ENCODE data around the gene GP2.

GP2 gene

DNA sequence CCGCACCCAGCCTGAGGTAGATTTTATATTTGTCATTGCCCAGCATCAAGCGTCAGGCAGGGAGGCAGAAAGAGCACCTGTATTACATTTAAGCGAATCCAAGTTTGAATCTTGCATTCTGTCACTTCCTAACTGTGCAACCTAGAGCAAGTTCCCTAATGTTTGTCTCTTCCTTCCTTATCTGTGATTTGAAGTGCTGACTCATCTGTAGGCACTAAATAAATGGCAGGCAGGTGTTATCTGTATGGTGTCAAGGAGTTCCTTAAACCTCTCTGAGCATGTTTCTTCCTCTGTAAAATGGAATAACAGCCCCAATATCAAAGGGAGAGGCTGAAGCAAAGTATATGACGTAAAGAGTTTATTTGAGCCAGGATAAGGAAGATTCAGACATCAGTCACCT is 24.3 kb downstream of the GP2 start:
- DNase-seq, result no peak

DNA sequence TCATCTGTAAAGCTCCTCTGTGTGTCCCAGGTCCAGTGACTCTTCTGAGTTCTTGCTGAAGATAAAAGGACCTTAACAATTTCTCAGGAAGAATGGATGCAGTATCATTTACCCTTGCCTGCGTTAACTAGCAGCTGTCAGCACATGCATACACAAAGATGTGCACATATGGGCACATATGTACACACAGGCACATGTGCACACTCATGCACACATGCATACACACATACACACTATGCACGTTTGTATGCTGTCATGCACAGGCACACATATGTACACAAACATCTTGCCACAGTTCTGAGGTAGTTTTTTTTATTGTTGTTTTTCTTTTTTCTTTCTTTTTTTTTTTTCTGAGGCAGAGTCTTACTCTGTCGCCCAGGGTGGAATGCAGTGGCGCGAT is 24.9 kb downstream of the GP2 start:
- no peak for DNase-seq

DNA sequence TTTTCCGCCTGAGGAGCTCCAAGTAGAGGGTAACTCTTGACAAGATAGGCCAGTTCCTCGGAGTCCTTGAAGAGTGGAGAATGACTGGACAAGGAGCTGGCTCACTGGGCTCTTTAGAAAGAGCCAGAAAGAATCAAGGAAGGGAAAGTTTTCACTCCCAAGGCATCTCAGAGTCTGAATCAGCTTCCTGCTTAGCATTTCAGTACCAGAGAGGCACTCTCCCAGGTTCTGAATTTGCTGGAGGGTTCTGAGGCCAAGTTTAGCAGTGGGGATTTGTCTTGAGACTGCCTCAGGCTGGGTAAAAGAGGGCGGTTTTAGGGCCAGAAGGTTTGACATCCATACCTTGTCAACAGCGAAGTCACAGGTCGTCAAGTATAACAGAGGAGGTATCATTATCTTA is 25.5 kb downstream of the GP2 start:
- no peak for DNase-seq

DNA sequence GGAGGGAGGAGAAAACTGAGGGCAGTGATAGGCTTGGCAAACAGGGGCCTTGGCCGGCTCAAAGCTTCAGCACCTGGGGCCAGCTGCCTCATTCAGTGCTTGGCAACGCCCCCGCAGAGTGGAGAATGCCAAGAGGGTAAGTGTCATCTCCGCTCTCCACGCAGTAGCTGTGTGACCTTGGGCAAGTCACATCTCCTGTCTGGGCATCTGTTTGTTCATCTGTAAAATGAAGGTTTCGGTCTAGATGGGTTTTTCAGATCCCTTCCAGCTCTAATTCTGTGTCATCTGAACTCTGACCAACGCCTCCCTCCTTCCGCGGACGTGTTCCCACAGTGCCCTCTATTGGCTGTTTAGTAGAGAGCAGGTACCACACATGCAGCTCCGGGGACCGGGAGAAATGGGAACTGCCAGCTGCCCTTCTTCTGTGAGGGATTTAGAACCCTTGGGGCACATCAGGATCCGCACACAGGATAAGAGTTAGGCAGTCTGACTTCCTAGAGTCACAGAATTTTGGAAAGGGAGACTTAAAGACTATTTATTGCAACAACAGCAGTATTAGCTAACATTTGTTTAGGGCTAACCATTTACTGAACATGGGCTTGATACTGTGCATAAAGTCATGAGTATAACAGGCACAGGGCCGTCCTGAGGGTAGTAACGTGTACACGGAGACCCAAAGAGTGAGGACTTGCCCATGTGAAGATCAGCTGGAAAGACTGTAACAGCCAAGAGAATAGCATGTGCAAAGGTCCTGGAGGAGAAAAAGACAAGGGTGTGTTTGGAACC is 26.8 kb downstream of the GP2 start:
- peak; percentile 6 to 47 for DNase-seq

DNA sequence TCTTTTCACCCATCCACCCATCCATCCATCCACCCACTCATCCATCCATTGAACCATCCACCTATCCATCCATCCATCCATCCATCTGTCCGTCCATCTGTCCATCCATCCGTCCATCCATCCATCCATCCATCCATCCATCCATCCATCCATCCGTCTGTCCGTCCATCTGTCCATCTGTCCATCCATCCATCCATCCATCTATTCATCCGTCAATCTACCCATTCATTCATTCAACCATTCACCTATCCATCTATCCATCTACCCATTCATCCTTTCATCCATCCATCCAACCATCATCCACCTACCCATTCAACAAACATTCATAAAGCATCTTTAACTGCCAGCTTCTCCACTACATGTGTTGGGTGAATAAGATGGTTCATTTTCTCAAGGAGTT is 28.9 kb downstream of the GP2 start:
- no peak for DNase-seq

DNA sequence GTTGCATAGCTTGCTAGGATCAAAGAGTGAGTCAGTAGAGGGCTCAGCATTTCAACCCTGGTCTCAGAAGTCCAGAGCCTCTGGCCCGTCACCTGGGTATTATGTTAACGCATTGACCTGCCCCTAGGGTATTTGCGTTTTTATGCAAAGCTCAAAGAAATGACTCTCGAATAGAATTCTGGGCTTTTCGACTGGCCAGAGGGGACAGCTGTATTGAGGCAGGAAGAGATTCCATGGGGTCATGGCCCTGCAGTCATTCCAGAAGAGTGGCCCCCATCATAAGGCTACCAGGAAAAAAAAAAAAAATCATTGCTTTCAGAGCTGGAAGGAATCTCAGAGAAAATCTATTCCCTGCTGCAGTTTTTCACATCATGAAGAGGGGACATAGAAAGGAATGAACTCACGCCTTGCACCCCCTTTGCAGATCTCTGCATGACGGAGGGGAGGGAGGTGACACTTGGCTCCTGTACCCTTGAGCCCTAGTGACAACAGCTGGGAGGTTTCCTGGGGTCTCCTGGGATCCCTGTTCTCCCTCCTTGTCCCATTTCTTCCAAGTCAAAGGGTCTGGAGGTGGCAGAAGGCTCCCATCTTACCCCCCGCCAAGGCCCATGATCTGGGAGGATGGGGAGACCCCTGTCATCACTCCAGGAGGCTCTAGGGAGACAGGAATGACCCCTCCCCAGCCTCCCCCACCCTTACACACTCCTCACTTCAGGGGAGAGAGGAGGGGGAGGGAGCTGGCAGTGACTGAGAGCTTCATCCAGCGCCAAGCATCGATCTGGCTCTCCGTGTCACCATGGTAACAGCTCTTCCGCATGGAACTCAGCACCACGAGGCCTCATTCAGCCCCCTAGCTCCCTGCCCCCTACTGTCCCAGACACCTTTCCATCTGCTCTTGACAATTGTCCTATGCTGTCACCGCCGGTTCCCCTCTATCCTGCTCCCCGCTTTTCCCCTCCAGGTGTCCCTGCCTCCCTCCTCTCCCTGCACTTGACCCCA is 35.8 kb downstream of the GP2 start:
- no peak for DNase-seq

DNA sequence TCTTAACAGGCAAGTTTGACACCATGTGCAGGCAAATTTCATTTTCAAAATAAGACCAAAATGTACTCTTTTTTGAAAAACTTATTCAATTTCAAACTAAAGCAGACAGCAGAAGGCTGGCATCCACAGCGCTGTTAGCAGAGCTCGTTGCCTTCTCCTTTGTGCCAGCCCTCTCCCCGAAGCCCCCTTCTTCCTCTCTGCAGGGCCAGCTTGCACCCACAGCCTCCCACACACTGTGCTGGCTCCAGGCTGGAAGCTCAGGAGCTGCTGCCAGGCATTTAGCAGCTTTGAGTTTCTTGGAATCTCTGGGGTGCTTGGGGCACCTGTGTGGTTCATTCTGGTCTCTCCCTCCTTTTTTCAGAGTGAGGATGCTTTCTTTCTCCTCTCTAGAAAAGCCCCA is 37.7 kb downstream of the GP2 start:
- DNase-seq, result no peak

DNA sequence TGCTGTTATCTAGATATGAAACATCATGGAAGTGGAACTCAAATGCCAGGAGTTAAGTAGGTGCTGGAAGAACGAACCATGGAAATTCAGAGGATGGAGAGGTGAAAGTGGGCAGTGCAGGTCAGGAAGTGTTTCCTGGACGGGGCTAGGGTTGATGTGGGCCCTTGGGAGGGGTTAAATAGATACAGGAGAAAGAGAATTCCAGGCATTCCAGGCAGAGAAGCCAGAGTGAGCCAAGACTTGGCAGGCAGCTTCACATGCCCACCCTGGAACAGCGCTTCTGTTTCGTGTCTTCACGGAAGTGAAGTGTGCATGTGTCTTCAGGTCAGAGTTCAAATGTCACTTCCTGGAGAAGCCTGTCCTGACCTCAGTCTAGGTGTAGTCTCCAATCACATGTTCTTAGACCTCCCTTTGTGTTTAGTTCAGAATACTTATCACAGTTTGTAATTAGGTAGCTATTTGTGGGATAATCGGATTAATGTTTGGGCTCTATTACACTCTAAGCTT is 41.3 kb downstream of the GP2 start:
- DNase-seq, result no peak

DNA sequence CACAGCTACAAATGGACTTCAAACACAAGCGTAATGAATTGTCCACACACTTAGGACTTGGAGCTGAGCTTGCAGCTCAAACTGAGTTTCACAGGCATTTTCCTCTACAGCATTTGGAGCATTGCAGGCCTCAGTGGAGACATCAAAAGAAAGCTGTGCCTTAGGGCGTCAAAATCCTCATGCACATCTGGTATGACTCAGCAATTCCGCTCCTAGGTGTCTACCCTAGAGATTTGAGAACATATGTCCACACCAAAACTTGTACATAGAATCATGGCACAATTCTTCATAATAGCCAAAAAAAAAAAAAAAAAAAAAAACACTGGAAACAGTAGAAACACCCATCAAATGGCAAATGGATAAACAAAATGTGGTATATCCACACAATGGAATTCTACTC is 47.1 kb downstream of the GP2 start:
- DNase-seq, result no peak

DNA sequence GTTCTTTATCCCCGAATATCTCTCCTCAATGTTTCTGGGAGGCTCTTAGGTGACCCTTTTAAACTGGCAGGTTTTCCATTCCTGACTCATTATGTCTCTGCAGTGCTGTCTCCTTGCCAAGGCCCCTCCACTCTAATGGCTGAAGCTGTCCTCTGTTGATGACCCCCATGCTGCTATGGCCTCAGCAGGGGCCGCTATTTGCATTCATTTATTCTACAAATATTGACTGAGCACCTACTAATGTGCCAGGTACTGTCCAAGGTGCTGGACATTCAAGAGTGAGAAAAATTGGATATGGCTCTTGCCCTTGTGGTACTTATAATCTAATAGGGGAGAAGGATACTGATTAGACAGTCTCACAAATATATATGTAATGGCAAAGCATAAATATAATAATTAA is 55.4 kb downstream of the GP2 start:
- no peak for DNase-seq

DNA sequence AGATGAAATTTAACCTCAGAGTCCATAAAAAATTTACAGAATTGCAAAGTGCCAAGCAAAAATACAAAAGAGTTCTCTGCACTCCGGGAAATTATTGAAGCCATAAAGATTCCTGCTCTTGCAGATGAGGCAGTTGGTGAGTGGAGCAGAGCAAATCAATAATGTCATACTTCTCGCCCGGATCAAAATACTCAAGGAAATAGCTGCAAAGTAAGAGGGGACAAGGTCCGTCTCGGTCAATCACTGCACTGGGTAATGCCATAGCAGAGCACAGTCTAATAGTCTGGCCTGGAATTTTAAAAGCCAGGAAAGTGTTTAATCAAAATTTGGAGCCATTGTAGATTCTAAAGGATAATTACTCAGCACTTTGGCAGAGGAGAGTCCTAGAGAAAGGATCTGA is 58.9 kb downstream of the GP2 start:
- no peak for DNase-seq

DNA sequence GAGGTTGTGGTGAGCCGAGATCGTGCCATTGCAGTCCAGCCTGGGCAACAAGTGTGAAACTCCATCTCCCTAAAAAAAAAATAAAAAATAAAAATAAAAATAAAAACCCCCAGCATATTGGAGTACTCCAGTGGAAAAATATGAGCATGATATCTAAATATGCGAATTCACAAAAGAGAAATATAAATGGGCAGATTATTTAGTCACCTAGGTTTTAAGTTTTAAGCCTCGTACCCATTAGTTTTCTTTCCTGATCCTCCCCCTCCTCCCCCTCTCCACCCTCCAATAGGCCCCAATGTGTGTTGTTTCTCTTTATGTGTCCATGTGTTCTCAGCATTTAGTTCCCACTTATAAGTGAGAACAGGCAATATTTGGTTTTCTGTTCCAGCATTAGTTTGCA is 62.3 kb downstream of the GP2 start:
- DNase-seq, result no peak

DNA sequence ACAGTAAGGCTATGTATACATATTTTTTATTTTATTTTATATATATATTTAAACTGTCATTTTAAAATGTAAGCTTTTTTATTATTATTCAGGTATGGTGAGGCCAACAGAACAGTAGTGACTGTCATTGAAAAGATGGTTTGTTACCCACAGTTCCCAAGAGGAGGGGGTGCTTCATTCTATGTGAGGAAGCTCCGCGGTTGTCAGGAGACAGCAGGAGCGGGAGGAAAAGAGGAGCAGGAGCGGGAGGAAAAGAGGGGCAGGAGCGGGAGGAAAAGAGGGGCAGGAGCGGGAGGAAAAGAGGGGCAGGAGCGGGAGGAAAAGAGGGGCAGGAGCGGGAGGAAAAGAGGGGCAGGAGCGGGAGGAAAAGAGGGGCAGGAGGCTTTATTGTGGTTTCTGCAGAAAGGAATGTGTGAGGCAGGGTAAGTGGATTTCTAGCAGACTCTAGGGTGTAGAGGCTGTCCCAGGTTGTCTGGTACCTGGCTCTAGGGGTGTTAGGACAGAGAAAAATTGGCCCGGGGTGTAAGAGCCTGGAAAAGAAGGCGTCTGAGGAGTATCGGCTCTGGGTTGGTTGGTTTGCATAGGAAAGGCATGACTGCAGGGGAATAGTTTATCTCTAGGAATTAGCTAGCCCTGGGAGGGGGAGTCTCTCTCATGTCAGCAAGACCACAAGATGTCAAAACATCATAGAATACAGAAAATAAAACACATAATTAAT is 64.0 kb downstream of the GP2 start:
- no peak for DNase-seq

DNA sequence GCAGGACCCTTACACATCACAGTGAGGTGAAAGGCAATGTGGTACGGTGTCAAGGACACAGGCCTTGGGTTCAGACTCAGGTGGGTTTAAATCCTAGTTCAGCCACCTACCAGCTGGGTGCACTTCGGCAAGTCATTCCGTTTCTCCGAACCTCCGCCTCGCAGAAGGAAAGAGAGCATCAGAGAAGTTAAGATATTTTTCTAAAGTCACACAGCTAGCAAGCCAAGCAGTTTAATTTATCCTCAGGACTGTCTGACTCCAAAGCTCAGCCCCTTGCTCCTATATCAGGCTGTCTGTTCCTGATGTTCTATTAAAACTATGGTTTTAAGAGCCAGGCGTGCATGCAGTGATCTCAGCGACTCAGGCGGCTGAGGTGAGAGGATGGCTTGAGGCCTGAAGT is 65.1 kb downstream of the GP2 start:
- no peak for DNase-seq

DNA sequence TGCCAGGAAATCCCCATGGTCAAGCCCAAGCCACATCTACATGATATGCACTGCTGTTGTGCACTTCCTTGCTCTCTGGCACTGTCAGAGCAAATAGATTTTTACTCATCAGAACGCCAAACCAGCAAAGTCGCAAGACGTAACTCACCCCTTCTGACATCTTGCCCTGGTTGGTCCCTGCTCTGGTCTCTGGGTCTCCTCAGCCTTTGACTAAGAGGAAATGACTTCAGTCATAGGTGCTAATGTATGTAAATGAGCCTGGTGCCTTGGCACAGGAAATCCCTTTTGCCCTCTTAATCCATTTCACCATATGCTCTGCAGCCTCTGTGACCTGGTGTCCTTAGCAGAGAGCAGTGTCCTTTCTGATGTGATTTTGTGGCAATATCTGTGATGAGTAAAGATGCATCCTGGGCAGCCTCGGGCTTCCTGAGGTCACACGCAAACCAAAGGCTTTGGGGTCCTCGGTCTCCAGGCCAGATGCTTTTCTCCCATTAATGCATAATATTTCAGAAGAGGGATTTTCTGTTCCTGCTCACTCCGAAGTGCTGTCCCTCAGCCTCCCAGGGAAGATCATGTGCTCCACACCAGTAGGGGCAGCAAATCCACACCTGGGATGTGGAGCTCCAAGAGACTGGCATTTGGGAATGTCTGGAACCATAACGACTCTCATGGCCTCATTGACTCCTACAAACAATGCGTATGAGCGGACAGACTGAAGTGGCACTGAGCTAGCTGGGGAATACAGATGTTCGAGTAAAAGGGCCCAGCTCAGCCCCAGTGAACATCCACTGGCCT is 66.9 kb downstream of the GP2 start:
- DNase-seq, result no peak

All from NCI-H446 (cell line).